HEK293 (cell line): ENCODE data around the gene OR2A2.

Experiments used
- CTCF ChIA-PET: fragments of 350-600 bp; formaldehyde crosslinking; extraction: SDS; loops from one replicate; lab custom pipeline; 2021; ENCODE audit warnings: antibody characterized with exemption; lab: Yijun Ruan, JAX
- POLR2A ChIA-PET: fragments of 300-600 bp; formaldehyde crosslinking; extraction: SDS; loops from one replicate; lab custom pipeline; 2020; ENCODE audit warnings: antibody characterized with exemption, inconsistent platforms; lab: Yijun Ruan, JAX
- H3K27ac ChIP-seq: fragments of 200-500 bp; sonication (Bioruptor generic); 2 replicates; pipeline ENCODE4 v1.5.1; 2014; ENCODE audit warnings: low read depth, low read length, control low read depth, inconsistent platforms; ENCODE audit errors: extremely low read depth
- H3K36me3 ChIP-seq, 2 experiments: fragments of 200-500 bp in 1 of 2; sonication (Bioruptor generic) in 1 of 2; 1 replicate in 1 of 2; 2 replicates in 1 of 2; pipeline ENCODE4 v1.5.1; 2014 to 2017; ENCODE audit warnings: inconsistent platforms in 2 of 2, low read length in 2 of 2; ENCODE audit not compliant: control insufficient read depth in 2 of 2, insufficient read depth in 1 of 2
- H3K4me1 ChIP-seq: fragments of 200-500 bp; sonication (Bioruptor generic); 2 replicates; pipeline ENCODE4 v1.5.1; 2014; ENCODE audit warnings: mild to moderate bottlenecking, low read length, inconsistent platforms; ENCODE audit not compliant: control insufficient read depth, insufficient read depth
- H3K4me3 ChIP-seq: 2 replicates; pipeline ENCODE4 v1.5.1; 2011; ENCODE audit warnings: low read depth, mild to moderate bottlenecking, control low read depth, low read length, moderate library complexity
- H3K9me3 ChIP-seq: fragments of 200-500 bp; sonication (Bioruptor generic); 2 replicates; pipeline ENCODE4 v1.5.1; 2014; ENCODE audit warnings: low read depth, low read length, inconsistent platforms; ENCODE audit not compliant: control insufficient read depth, insufficient read depth
- EGR2 ChIP-seq: fragments of 450-650 bp; formaldehyde crosslinking; IDR thresholded peaks from 2 replicates; pipeline ENCODE4 v1.5.1; 2016; ENCODE audit warnings: low read depth, missing biosample characterization, missing genetic modification characterization
- FEZF1 ChIP-seq: fragments of 450-650 bp; formaldehyde crosslinking; IDR thresholded peaks from 2 replicates; pipeline ENCODE4 v1.5.1; 2016; ENCODE audit warnings: missing biosample characterization, missing genetic modification characterization
- GFI1B ChIP-seq: fragments of 450-650 bp; formaldehyde crosslinking; IDR thresholded peaks from 2 replicates; pipeline ENCODE4 v1.5.1; 2016; ENCODE audit warnings: missing biosample characterization, missing genetic modification characterization
- GLI2 ChIP-seq: fragments of 450-650 bp; formaldehyde crosslinking; IDR thresholded peaks from 2 replicates; pipeline ENCODE4; 2017; ENCODE audit warnings: missing biosample characterization, missing genetic modification characterization, low read depth, borderline replicate concordance
- KLF8 ChIP-seq: fragments of 450-650 bp; formaldehyde crosslinking; IDR thresholded peaks from 2 replicates; pipeline ENCODE4 v1.5.1; 2016; ENCODE audit warnings: missing biosample characterization, missing genetic modification characterization
- KLF9 ChIP-seq: fragments of 450-650 bp; formaldehyde crosslinking; IDR thresholded peaks from 2 replicates; pipeline ENCODE4 v1.5.1; 2016; ENCODE audit warnings: missing biosample characterization, missing genetic modification characterization, low read depth
- MYNN ChIP-seq: fragments of 450-650 bp; formaldehyde crosslinking; IDR thresholded peaks from 2 replicates; pipeline ENCODE4 v1.5.1; 2016; ENCODE audit warnings: missing biosample characterization, missing genetic modification characterization, borderline replicate concordance
- MZF1 ChIP-seq: fragments of 450-650 bp; formaldehyde crosslinking; IDR thresholded peaks from 2 replicates; pipeline ENCODE4 v1.5.1; 2017; ENCODE audit warnings: missing biosample characterization, missing genetic modification characterization, borderline replicate concordance
- PRDM6 ChIP-seq: fragments of 450-650 bp; formaldehyde crosslinking; IDR thresholded peaks from 2 replicates; pipeline ENCODE4 v1.5.1; 2017; ENCODE audit warnings: missing biosample characterization, missing genetic modification characterization
- SCRT1 ChIP-seq: fragments of 450-650 bp; formaldehyde crosslinking; IDR thresholded peaks from 2 replicates; pipeline ENCODE4 v1.5.1; 2016; ENCODE audit warnings: missing biosample characterization, missing genetic modification characterization, borderline replicate concordance
- SCRT2 ChIP-seq: fragments of 450-650 bp; formaldehyde crosslinking; IDR thresholded peaks from 2 replicates; pipeline ENCODE4 v1.5.1; 2016; ENCODE audit warnings: missing biosample characterization, missing genetic modification characterization
- TCF7L2 ChIP-seq: IDR thresholded peaks from 2 replicates; pipeline ENCODE4 v1.6.1; 2011; ENCODE audit warnings: low read depth, mild to moderate bottlenecking, inconsistent platforms, low read length, moderate library complexity, borderline replicate concordance
- YY1 ChIP-seq: fragments of 450-650 bp; formaldehyde crosslinking; IDR thresholded peaks from 2 replicates; pipeline ENCODE4 v1.5.1; 2018; ENCODE audit warnings: missing biosample characterization, missing genetic modification characterization
- ZFP41 ChIP-seq: fragments of 450-650 bp; formaldehyde crosslinking; IDR thresholded peaks from 2 replicates; pipeline ENCODE4 v1.5.1; 2016; ENCODE audit warnings: missing biosample characterization, missing genetic modification characterization, borderline replicate concordance
- ZFP69B ChIP-seq: fragments of 450-650 bp; formaldehyde crosslinking; IDR thresholded peaks from 2 replicates; pipeline ENCODE4 v1.5.1; 2016; ENCODE audit warnings: missing biosample characterization, missing genetic modification characterization
- ZNF112 ChIP-seq: fragments of 450-650 bp; formaldehyde crosslinking; IDR thresholded peaks from 2 replicates; pipeline ENCODE4 v1.5.0; 2017; ENCODE audit warnings: missing biosample characterization, missing genetic modification characterization
- ZNF132 ChIP-seq: fragments of 450-650 bp; formaldehyde crosslinking; IDR thresholded peaks from 2 replicates; pipeline ENCODE4 v1.5.1; 2017; ENCODE audit warnings: missing biosample characterization, missing genetic modification characterization, borderline replicate concordance
- ZNF133 ChIP-seq: fragments of 450-650 bp; formaldehyde crosslinking; IDR thresholded peaks from 2 replicates; pipeline ENCODE4 v1.5.1; 2016; ENCODE audit warnings: missing biosample characterization, missing genetic modification characterization
- ZNF2 ChIP-seq: fragments of 450-650 bp; formaldehyde crosslinking; IDR thresholded peaks from 2 replicates; pipeline ENCODE4 v1.5.1; 2016; ENCODE audit warnings: missing biosample characterization, missing genetic modification characterization
- ZNF221 ChIP-seq: fragments of 450-650 bp; formaldehyde crosslinking; IDR thresholded peaks from 2 replicates; pipeline ENCODE4 v1.5.1; 2017; ENCODE audit warnings: missing biosample characterization, missing genetic modification characterization, borderline replicate concordance
- ZNF24 ChIP-seq: fragments of 450-650 bp; formaldehyde crosslinking; IDR thresholded peaks from 2 replicates; pipeline ENCODE4 v1.5.1; 2016; ENCODE audit warnings: missing biosample characterization, missing genetic modification characterization
- ZNF26 ChIP-seq: fragments of 450-650 bp; formaldehyde crosslinking; IDR thresholded peaks from 2 replicates; pipeline ENCODE4 v1.5.1; 2016; ENCODE audit warnings: missing biosample characterization, missing genetic modification characterization
- ZNF266 ChIP-seq: fragments of 450-650 bp; formaldehyde crosslinking; IDR thresholded peaks from 2 replicates; pipeline ENCODE4 v1.5.1; 2016; ENCODE audit warnings: missing biosample characterization, missing genetic modification characterization, low read depth
- ZNF366 ChIP-seq: fragments of 450-650 bp; formaldehyde crosslinking; conservative IDR thresholded peaks from 2 replicates; pipeline ENCODE4 v1.5.1; 2016; ENCODE audit warnings: missing biosample characterization, missing genetic modification characterization
- ZNF529 ChIP-seq: fragments of 450-650 bp; formaldehyde crosslinking; IDR thresholded peaks from 2 replicates; pipeline ENCODE4 v1.5.1; 2017; ENCODE audit warnings: missing genetic modification characterization, missing biosample characterization; ENCODE audit not compliant: insufficient replicate concordance
- ZNF548 ChIP-seq: fragments of 450-650 bp; formaldehyde crosslinking; IDR thresholded peaks from 2 replicates; pipeline ENCODE4 v1.5.1; 2016; ENCODE audit warnings: missing biosample characterization, missing genetic modification characterization
- ZNF558 ChIP-seq: fragments of 450-650 bp; formaldehyde crosslinking; IDR thresholded peaks from 2 replicates; pipeline ENCODE4 v1.5.1; 2016; ENCODE audit warnings: missing biosample characterization, missing genetic modification characterization
- ZNF596 ChIP-seq: fragments of 450-650 bp; IDR thresholded peaks from 2 replicates; pipeline ENCODE4 v1.5.0; 2018; ENCODE audit warnings: missing biosample characterization, mild to moderate bottlenecking, missing genetic modification characterization, moderate library complexity
- ZNF624 ChIP-seq: fragments of 450-650 bp; formaldehyde crosslinking; IDR thresholded peaks from 2 replicates; pipeline ENCODE4 v1.5.1; 2017; ENCODE audit warnings: missing biosample characterization, missing genetic modification characterization
- ZNF639 ChIP-seq: fragments of 450-650 bp; formaldehyde crosslinking; IDR thresholded peaks from 2 replicates; pipeline ENCODE4 v1.5.1; 2016; ENCODE audit warnings: missing biosample characterization, missing genetic modification characterization
- ZNF658 ChIP-seq: fragments of 450-650 bp; formaldehyde crosslinking; IDR thresholded peaks from 2 replicates; pipeline ENCODE4; 2016; ENCODE audit warnings: missing biosample characterization, missing genetic modification characterization
- ZNF701 ChIP-seq: fragments of 450-650 bp; formaldehyde crosslinking; IDR thresholded peaks from 2 replicates; pipeline ENCODE4 v1.5.1; 2016; ENCODE audit warnings: missing biosample characterization, missing genetic modification characterization
- ZNF747 ChIP-seq: fragments of 450-650 bp; formaldehyde crosslinking; IDR thresholded peaks from 2 replicates; pipeline ENCODE4 v1.5.1; 2016; ENCODE audit warnings: missing biosample characterization, missing genetic modification characterization
- ZNF777 ChIP-seq: fragments of 450-650 bp; formaldehyde crosslinking; IDR thresholded peaks from 2 replicates; pipeline ENCODE4 v1.5.1; 2017; ENCODE audit warnings: missing biosample characterization, missing genetic modification characterization, borderline replicate concordance
- ZNF843 ChIP-seq: fragments of 450-650 bp; formaldehyde crosslinking; IDR thresholded peaks from 2 replicates; pipeline ENCODE4 v1.5.1; 2016; ENCODE audit warnings: missing biosample characterization, missing genetic modification characterization
- ZSCAN30 ChIP-seq: fragments of 450-650 bp; IDR thresholded peaks from 2 replicates; pipeline ENCODE4 v1.5.1; 2018; ENCODE audit warnings: missing biosample characterization, mild to moderate bottlenecking, missing genetic modification characterization, moderate library complexity

Gene OR2A2

GRCh38 chr7:144132262-144132661 lies 22.9 kb downstream of the OR2A2 start:
- Histone ChIP-seq H3K4me3 (no peak overlapping the region), H3K27ac (no peak overlapping the region), H3K36me3 (no peaks in the 10 kb centered on the region), H3K9me3 (no peaks in the 10 kb centered on the region), H3K4me1 (no peaks in the 10 kb centered on the region)
- CTCF ChIA-PET = no interaction called here
- no peak for TF ChIP-seq ZNF132 (tag by site-specific recombination)
- no peak for TF ChIP-seq ZNF777
- no peak for TF ChIP-seq KLF8
- no peak for TF ChIP-seq ZNF366 (tag by site-specific recombination)
- no peak for TF ChIP-seq ZNF624 (tag by site-specific recombination)
- no peak for TF ChIP-seq ZNF548 (tag by site-specific recombination)
- no peak for TF ChIP-seq ZNF558 (tag by site-specific recombination)
- no peak for TF ChIP-seq ZNF701 (tag by site-specific recombination)
- POLR2A ChIA-PET = no interaction called here

- no peaks in the 10 kb centered on the region for H3K36me3 ChIP-seq
These were observed 23.9 kb downstream of the OR2A2 start for GRCh38 chr7:144133307-144133706.

GRCh38 chr7:144134116-144134515 lies 24.7 kb downstream of the OR2A2 start:
- Histone ChIP-seq H3K4me1 (no peaks in the 10 kb centered on the region), H3K36me3 (no peaks in the 10 kb centered on the region), H3K9me3 (no peaks in the 10 kb centered on the region), H3K27ac (no peak overlapping the region), H3K4me3 (no peak overlapping the region)
- POLR2A ChIA-PET = interaction anchor here (0.6 kb wide), 1 partner anchor 232 kb away, joined by 8 read pairs; the partner anchor contains the start of gene TCAF1
- CTCF ChIA-PET = interaction anchor here (0.6 to 0.8 kb wide), 3 partner anchors 44 to 1650 kb away, joined by 3 to 4 read pairs (median 4); no protein-coding TSS in a partner anchor
- no peak for TF ChIP-seq ZNF639
- TF ChIP-seq ZNF658 (tag by site-specific recombination) = no peak
- TF ChIP-seq ZNF24 = no peak
- TF ChIP-seq YY1 (tag by site-specific recombination) = no peak
- TF ChIP-seq ZSCAN30 (tag by site-specific recombination) = no peak
- no peak for TF ChIP-seq ZNF596 (tag by site-specific recombination)
- TF ChIP-seq GLI2 = no peak
- no peak for TF ChIP-seq ZNF221 (tag by site-specific recombination)
- no peak for TF ChIP-seq SCRT2
- TF ChIP-seq ZFP69B = no peak
- no peak for TF ChIP-seq GFI1B (tag by site-specific recombination)

More at GRCh38 chr7:144133307-144133706, 23.9 kb downstream of the OR2A2 start:
- Histone ChIP-seq H3K9me3 (no peaks in the 10 kb centered on the region), H3K27ac (no peak overlapping the region), H3K4me3 (no peak overlapping the region), H3K4me1 (no peaks in the 10 kb centered on the region)
- ChIA-PET CTCF (interaction anchor here (0.8 kb wide), 1 partner anchor 259 kb away, joined by 4 read pairs; no protein-coding TSS in a partner anchor), POLR2A (no interaction called here)
- TF ChIP-seq MZF1 (tag by site-specific recombination) (no peak), SCRT1 (tag by site-specific recombination) (no peak), EGR2 (tag by site-specific recombination) (no peak), ZNF747 (no peak), ZNF2 (tag by site-specific recombination) (no peak), ZNF548 (tag by site-specific recombination) (no peak), MYNN (tag by site-specific recombination) (no peak), ZNF26 (no peak), TCF7L2 (no peak), KLF9 (tag by site-specific recombination) (no peak), ZSCAN30 (tag by site-specific recombination) (no peak), ZNF133 (tag by site-specific recombination) (no peak), PRDM6 (tag by site-specific recombination) (no peak), ZNF112 (tag by site-specific recombination) (no peak), FEZF1 (no peak), ZNF843 (no peak), ZNF266 (tag by site-specific recombination) (no peak), ZNF529 (tag by site-specific recombination) (no peak), ZFP41 (no peak), ZNF366 (tag by site-specific recombination) (no peak)
